CD4-positive, alpha-beta T cell treated with Interleukin-12 subunit alpha and Interleukin-12 subunit beta, for 1 hour (primary cell): ENCODE results near the gene ENTPD2.

Experiments
- DNase-seq: peaks from one replicate; pipeline ENCODE4 v3.0.0-alpha.2; 2020

ENTPD2 gene

GRCh38 chr9:137078701-137079400 is 25.0 kb upstream of the ENTPD2 start:
- DNase-seq: no peak

DNA sequence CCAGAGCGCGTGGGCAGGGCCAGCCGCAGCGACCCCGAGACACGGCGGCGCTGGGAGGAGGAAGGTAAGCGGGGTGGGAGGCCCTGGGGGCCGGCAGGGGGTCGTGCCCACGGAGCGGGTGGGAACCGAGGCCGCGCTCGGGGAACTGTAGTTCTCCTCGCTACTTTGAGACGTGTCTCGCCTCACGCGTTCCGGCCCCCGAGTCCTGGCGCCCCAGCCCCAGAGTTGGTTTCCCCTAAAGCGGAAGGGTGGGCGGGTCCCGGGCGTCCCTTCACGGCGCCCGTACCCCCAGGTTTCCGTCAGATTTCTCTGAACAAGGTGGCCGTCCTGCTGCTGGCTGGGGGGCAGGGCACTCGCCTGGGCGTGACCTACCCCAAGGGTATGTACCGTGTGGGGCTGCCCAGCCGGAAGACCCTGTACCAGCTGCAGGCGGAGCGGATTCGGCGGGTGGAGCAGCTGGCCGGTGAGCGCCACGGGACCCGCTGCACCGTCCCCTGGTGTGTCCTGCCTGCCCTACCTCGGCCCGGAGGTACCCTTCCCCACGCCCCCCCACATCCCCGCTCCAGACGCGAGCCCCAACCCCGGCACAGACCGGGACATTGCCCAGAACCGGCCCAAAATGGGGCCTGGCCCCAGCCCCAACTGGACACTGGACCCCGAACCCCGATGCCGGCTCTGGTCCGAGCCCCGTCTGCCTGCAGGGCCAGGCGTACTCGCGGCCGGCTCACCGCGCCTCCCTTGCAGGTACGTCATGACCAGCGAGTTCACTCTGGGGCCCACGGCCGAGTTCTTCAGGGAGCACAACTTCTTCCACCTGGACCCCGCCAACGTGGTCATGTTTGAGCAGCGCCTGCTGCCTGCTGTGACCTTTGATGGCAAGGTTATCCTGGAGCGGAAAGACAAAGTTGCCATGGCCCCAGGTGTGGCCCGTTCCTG is 24.2 kb upstream of the ENTPD2 start:
- DNase-seq: peak; percentile 52

- peak; percentile 68 for DNase-seq
These were observed 23.3 kb upstream of the ENTPD2 start, which contains the start of gene UAP1L1 for GRCh38 chr9:137077010-137077747. UAP1L1 (plus strand) TSS chr9:137077517; CDS start chr9:137077533, 16 bp downstream.

GRCh38 chr9:137076636-137077009 is 22.8 kb upstream of the ENTPD2 start:
- no peak for DNase-seq

GRCh38 chr9:137075275-137075775 is 21.5 kb upstream of the ENTPD2 start:
- no peak for DNase-seq

- no peak for DNase-seq
These were observed 20.9 kb upstream of the ENTPD2 start for GRCh38 chr9:137074657-137075274.

- no peak for DNase-seq
These were observed 20.1 kb upstream of the ENTPD2 start for GRCh38 chr9:137073992-137074399.

- no peak for DNase-seq
These were observed 17.4 kb upstream of the ENTPD2 start for GRCh38 chr9:137071282-137071681.

DNA sequence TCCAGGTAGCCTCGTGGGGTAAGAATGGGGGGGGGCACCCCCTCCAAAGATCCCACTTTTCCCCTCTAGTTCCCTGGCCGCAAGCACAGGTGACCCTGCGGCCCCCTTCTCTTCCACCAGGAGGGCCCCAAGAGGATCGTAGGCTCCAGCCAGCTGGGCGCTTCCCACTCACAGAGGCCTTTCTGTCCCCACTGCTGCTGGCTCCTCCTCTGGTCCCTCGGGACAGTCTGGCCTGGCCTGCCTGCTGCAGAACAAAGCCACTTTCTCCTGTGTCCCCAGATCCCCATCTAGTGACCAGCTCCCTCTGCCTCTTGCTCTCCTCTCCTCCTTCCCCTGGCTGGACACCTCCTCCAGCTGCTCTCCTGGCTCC is 17.0 kb upstream of the ENTPD2 start:
- DNase-seq: no peak

DNA sequence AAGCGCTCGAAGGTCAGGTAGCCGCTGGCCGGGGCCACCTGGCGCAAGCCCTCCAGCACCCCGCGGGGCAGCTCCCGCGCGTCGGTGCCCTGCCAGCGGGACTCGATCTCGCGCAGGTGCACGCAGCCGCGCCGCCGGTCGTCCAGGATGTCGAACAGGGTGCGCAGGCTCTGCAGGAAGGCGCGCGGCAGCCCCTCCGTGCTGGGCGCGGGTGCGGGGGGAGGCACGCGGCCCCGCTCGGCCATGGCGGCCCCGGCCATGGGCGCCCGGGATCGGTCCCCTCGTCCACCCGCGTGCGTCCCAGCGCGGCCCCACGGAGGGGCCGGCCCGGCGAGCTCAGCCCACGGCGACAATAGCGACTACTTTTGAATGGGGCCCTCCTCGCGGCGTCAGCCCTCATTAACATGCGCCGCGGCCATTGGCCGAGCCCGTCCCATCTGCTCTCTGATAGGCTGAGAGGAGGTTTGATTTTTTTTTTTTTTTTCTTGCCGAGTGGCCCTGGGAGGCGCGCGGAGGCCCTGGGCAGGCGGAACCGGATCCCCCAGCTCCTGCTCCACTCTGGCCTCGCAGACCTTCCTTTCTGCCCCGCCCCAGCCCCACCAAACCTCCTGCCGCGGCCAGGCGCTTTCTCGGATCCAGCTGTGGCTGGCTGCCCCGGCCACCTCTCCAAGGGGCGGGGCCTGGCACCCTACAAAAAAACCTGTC is 16.5 kb upstream of the ENTPD2 start, which contains the start of gene SAPCD2:
Gene SAPCD2 (minus strand): TSS at position 357 of the 705 bp plus-strand sequence. CDS start 97 bp downstream, at position 260.
- peak; percentile 86 for DNase-seq

- no peak for DNase-seq
These were observed 15.7 kb upstream of the ENTPD2 start for GRCh38 chr9:137069508-137070091.

DNA sequence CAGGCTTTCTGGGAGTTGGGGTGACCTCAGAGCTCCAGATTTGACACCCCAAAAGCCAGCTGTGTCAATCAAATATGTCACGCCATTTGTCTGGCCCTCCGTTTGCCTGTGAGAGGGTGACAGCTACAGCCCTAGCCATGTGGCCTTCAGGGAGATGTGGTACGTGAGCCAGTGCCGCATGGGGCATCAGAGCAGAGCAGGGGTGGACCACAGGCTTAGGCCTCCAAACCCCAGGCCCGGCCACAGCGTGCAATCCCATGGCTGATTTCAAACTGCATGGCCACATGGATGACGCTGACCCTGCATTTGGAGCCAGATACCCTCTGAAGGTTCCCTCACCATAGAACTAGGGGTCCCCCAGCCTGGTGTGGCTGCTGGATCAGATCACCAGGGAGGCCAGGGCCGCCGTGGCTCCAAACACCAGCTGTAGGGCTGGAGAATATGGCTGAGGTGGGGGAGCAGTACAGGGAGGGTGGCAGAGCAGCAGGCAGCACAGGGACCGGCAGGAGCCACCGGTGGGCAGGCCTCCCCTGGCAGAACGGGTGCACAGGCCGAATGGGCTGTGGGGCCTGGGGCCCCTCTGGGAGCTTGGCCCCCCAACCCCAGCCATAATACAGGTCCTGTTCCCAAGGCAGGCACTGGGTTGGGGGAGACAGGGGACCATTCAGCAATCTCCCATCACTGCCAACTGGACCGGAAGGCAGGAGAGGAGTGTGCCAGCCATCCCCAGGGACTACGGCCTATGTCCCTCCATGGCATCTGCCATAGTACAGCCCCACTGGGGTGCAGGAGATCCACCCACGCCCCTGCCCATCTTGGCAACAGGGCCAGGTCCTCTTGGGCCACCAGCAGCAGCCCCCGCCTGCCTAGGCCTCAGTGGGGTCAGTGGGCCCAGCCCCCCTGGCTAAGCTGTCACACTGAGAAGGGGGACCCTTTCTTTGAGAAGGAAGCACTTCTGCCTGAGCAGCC is 15.0 kb upstream of the ENTPD2 start:
- no peak for DNase-seq

DNA sequence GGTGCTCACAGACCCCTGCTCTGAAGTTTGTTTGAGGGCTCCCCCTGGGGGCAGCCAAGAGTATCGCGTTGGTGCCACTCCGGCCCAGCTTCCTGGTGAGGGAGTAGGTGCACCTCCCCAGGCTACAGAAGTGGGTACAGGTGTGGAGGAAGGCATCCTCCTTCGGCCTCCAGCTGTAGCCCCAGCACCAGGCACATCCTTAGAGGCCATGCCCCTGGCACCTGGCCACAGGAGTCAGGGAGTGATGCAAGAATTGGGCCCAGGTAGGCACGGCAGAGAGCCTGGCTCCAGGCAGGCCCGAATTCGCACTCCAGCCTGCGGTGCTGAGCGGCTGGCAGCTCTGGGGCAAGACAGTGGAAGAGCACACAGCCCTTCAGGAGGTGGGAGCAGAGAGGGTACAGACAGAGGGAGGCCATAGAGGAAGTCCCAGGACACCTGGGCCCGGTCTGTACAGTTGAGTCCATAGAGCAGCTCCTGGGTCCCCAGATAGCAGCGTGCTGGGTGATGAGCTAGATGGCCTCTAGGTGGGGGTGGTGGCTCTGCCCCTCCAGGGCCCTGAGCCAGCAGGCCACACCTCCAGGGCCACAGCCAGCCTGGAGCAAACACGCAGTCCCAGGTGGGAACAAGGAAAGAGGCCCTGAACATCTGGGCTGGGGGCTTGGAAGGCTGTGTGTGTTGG is 14.1 kb upstream of the ENTPD2 start:
- DNase-seq: peak; percentile 91

GRCh38 chr9:137066096-137066861 is 12.4 kb upstream of the ENTPD2 start:
- DNase-seq: no peak

DNA sequence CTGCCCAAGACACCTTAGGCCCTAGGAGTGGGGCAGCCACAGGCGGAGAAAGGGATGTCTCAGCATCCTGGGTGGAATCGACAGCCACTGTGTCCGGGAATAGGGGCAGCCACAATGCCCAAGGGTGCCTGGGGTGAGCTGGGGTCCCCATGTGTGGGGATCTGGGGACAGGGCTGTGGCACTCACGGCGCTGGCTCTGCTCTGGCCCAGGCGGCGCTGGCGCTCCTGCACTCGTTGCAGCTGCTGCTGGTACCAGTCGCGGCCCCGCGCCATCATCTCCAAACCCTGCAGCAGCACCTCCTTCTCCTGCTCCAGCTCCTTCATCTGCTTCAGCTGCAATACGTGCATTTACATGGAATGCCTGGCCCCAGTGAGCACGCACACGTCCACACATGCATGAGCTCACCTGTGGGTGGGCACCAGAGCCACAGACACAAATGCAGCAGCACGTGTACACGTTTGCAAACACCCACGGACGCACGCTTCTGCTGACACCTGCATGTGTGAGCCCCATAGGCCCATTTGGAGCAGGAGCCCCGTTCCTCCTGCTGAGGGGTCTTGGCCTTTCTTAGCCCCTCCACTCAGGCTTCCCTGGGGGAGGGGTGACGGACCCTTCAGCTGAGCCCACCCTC is 11.6 kb upstream of the ENTPD2 start:
- no peak for DNase-seq

GRCh38 chr9:137064880-137065164 is 11.0 kb upstream of the ENTPD2 start:
- DNase-seq: no peak

DNA sequence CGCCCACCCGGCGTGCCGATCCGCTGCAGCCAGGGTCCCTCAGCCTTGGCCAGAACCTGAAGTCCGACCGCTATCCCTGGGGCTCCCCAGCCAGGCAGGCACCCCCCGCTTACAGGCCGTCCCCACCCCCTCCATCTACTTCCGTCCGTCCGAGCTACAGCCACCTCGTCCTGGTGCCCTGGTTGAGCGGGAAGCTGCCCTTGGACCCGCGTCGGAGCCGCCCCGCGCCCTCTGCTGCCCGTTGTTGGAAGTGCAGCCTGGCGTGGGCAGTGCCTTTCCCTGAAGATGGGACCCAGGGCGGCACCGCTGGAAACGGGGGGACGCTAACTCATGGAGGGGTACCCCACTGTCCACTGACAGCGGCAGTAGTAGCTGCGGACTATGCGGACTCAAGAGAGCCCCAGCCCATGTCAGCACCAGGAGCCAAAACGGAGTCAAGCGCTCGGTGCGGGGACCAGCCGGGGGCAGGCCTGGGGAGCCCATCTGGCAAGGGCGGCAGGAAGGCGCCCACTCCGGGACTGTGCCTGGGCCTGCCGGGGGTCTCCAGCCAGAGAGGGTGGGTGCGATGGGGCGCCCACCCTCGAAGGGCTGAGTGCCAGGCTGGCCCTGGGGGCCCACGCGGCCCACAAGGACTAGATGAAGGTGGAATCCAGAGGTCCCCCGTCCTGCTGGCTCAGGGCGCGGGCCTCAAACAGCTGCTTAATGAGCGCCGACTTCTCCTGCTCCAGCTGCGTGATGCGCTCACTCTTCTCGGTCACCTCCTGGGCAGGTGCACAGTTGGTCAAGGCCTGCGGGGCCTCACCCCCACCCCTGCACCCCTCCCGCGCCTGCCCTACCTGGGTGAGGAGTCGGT is 10.4 kb upstream of the ENTPD2 start:
- peak; percentile 64 for DNase-seq
